ENCODE results near the gene ENSA. TPM values are rescaled to one million over a fixed set of nuclear protein-coding genes. Genes with fewer than 3 reads are reported as not detected.

The ENSA gene
- polyA plus RNA-seq, 1 donor (not counting 4 experiments of a cell fraction or from before 2014, with no cell fraction given) = 102 TPM

- FAIRE-seq (no peak), DNase-seq (ENCODE audit: low read depth, low spot score) (no peak)
- Histone ChIP-seq H3K36me3 (ENCODE audit: control insufficient read depth in 2 of 2, extremely low read depth in 1 of 2, insufficient read depth in 2 of 2, low read length in 2 of 2) (peaks cover 4 to 13% of the 10 kb centered on the region in 2 experiments), H3K4me3 (ENCODE audit: control insufficient read depth in 2 of 3, extremely low read depth in 1 of 3, insufficient read depth in 2 of 3, low read depth in 1 of 3, low read length in 3 of 3) (no peak overlapping the region), H3K9me3 (ENCODE audit: control insufficient read depth, low read depth, low read length) (peaks cover 2% of the 10 kb centered on the region), H3K9me1 (ENCODE audit: control insufficient read depth, extremely low read depth, insufficient read depth, low read length) (no peaks in the 10 kb centered on the region), H3K27ac (ENCODE audit: control insufficient read depth, insufficient read depth, low read length) (no peak overlapping the region), H4K20me1 (ENCODE audit: control insufficient read depth, extremely low read depth, insufficient read depth, low read length) (no peaks in the 10 kb centered on the region), H3K4me1 (ENCODE audit: control insufficient read depth, extremely low read depth, insufficient read depth, low read length) (peaks cover 14% of the 10 kb centered on the region), H2AFZ (ENCODE audit: control insufficient read depth, low read length) (no peak overlapping the region), H3K4me2 (ENCODE audit: control insufficient read depth, extremely low read depth, insufficient read depth, low read depth, low read length) (no peak overlapping the region), H3K79me2 (ENCODE audit: control insufficient read depth, insufficient read depth, low read length) (no peaks in the 10 kb centered on the region), H3K9ac (ENCODE audit: control insufficient read depth, extremely low read depth, insufficient read depth, low read length) (no peak overlapping the region), H3K27me3 (ENCODE audit: control insufficient read depth, extremely low read depth, insufficient read depth, low read length) (no peaks in the 10 kb centered on the region)
- dilution Hi-C loops (cut with MboI; ENCODE audit: extremely low pct_ligation_motif_present, low sequenced_read_pairs) = no loop called here
- TF ChIP-seq EZH2 (IDR thresholded peaks at IDR 0.05; ENCODE audit: low read length) (no peak), CTCF (optimal IDR thresholded peaks at IDR 0.05 in 1 of 3, IDR thresholded peaks at IDR 0.05 in 1 of 3, conservative IDR thresholded peaks at IDR 0.05 in 1 of 3; ENCODE audit: extremely low read depth in 1 of 3, insufficient read depth in 2 of 3, low read length in 3 of 3) (no peak)
These were observed 33.4 kb upstream of the ENSA start for GRCh38 chr1:150662811-150663210.

GRCh38 chr1:150661156-150661555 lies 31.7 kb upstream of the ENSA start:
- no peak overlapping the region for H3K9ac ChIP-seq (ENCODE audit: control insufficient read depth, extremely low read depth, insufficient read depth, low read length)

More at GRCh38 chr1:150661156-150661555, 31.7 kb upstream of the ENSA start:
- Histone ChIP-seq H3K27me3 (ENCODE audit: control insufficient read depth, extremely low read depth, insufficient read depth, low read length) (no peaks in the 10 kb centered on the region), H3K4me2 (ENCODE audit: control insufficient read depth, extremely low read depth, insufficient read depth, low read depth, low read length) (no peak overlapping the region), H2AFZ (ENCODE audit: control insufficient read depth, low read length) (no peak overlapping the region), H3K4me1 (ENCODE audit: control insufficient read depth, extremely low read depth, insufficient read depth, low read length) (peaks cover 14% of the 10 kb centered on the region), H3K9me1 (ENCODE audit: control insufficient read depth, extremely low read depth, insufficient read depth, low read length) (no peaks in the 10 kb centered on the region), H3K4me3 (ENCODE audit: control insufficient read depth in 2 of 3, extremely low read depth in 1 of 3, insufficient read depth in 2 of 3, low read depth in 1 of 3, low read length in 3 of 3) (no peak overlapping the region), H3K36me3 (ENCODE audit: control insufficient read depth in 2 of 2, extremely low read depth in 1 of 2, insufficient read depth in 2 of 2, low read length in 2 of 2) (peaks cover 4 to 13% of the 10 kb centered on the region in 2 experiments), H3K27ac (ENCODE audit: control insufficient read depth, insufficient read depth, low read length) (peak overlapping the region; percentile 73), H3K79me2 (ENCODE audit: control insufficient read depth, insufficient read depth, low read length) (no peaks in the 10 kb centered on the region), H4K20me1 (ENCODE audit: control insufficient read depth, extremely low read depth, insufficient read depth, low read length) (no peaks in the 10 kb centered on the region), H3K9me3 (ENCODE audit: control insufficient read depth, low read depth, low read length) (peaks cover 2% of the 10 kb centered on the region)
- dilution Hi-C loops (cut with MboI; ENCODE audit: extremely low pct_ligation_motif_present, low sequenced_read_pairs) = no loop called here
- peak; percentile 23 for FAIRE-seq
- peak; percentile 28 for DNase-seq (ENCODE audit: low read depth, low spot score)
- TF ChIP-seq CTCF (optimal IDR thresholded peaks at IDR 0.05 in 1 of 3, IDR thresholded peaks at IDR 0.05 in 1 of 3, conservative IDR thresholded peaks at IDR 0.05 in 1 of 3; ENCODE audit: extremely low read depth in 1 of 3, insufficient read depth in 2 of 3, low read length in 3 of 3) (no peak), EZH2 (IDR thresholded peaks at IDR 0.05; ENCODE audit: low read length) (no peak)

All from keratinocyte (primary cell).